ENCODE results near the gene ZNF14.

DNA sequence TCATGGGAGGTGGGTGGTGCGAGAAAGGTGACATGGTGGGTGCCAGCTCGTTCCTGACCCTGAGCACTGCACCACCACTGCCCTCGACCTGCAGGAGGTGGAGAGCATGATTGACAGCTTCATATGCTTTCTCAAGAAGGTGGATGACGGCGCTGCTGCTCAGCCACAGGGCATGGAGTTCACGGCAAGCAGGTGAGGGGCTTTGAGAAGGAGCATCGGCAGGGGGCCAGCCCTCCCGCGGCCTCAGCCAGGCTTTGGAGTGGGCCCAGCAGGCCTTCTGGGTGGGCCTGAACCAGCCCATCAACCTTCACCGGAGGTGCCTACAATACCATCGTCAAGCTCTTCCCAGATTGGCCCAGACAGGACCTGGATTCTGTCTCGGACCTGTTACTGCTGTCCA is 18.9 kb upstream of the ZNF14 start:
- TF ChIP-seq POLR2A (IDR thresholded peaks at IDR 0.05) = no peak
- TF ChIP-seq, protein P1, sequence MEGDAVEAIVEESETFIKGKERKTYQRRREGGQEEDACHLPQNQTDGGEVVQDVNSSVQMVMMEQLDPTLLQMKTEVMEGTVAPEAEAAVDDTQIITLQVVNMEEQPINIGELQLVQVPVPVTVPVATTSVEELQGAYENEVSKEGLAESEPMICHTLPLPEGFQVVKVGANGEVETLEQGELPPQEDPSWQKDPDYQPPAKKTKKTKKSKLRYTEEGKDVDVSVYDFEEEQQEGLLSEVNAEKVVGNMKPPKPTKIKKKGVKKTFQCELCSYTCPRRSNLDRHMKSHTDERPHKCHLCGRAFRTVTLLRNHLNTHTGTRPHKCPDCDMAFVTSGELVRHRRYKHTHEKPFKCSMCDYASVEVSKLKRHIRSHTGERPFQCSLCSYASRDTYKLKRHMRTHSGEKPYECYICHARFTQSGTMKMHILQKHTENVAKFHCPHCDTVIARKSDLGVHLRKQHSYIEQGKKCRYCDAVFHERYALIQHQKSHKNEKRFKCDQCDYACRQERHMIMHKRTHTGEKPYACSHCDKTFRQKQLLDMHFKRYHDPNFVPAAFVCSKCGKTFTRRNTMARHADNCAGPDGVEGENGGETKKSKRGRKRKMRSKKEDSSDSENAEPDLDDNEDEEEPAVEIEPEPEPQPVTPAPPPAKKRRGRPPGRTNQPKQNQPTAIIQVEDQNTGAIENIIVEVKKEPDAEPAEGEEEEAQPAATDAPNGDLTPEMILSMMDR (IDR thresholded peaks at IDR 0.05) = no peak

Measured in adrenal gland (tissue), 5 donors.